Measurements from ENCODE around the gene TICRR. TPM values are rescaled to one million over a fixed set of nuclear protein-coding genes. Genes with fewer than 3 reads are reported as not detected.

TICRR gene
- total and polyA plus RNA-seq, 2 donors (not counting 1 experiment from before 2014, with no cell fraction given), result 0.05 to 0.07 TPM

DNA sequence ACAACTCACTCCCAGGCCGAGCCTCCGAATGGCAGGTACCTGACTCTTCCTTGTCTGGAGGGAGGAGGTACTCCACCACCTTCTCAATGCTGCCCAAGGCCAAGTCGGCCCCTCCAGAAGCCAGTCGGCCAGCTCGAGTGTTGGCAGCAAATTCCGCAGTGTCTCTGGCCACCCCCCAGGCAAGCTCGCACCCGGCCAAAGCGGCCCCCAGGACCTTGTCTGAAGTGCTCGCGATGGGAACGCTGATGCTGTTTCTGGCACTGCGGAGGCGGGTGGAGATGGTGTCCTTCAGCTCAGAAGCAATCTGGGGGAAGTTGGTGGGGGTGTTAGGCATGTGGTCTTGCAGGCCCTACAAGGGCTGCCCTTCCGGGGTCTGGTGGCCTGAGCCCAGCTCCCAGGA lies 94.7 kb downstream of the TICRR start:
- Histone ChIP-seq H3K27me3 (replicated peaks in 1 of 4; ENCODE audit: control extremely low read depth in 1 of 4, control insufficient read depth in 3 of 4, insufficient read depth in 4 of 4, low read length in 3 of 4) (peaks cover 0 to 18% (median 2%) of the 10 kb centered on the region in 4 experiments), H3K27ac (ENCODE audit: low read length in 2 of 2) (no peak overlapping the region), H3K4me2 (replicated peaks; ENCODE audit: low read depth, low read length, poor library complexity, severe bottlenecking) (no peak overlapping the region), H2AFZ (ENCODE audit: insufficient read depth, low read depth, low read length, poor library complexity, severe bottlenecking) (no peak overlapping the region), H3K36me3 (replicated peaks in 1 of 2; ENCODE audit: control extremely low read depth in 1 of 2, control insufficient read depth in 1 of 2, extremely low read depth in 1 of 2, insufficient read depth in 2 of 2, low read length in 1 of 2) (no peaks in the 10 kb centered on the region), H3K9me3 (ENCODE audit: control extremely low read depth in 1 of 3, control insufficient read depth in 2 of 3, insufficient read depth in 1 of 3, low read length in 2 of 3) (peaks cover 0 to 4% (median 0%) of the 10 kb centered on the region in 3 donors), H3K4me3 (ENCODE audit: control extremely low read depth in 1 of 5, extremely low read depth in 1 of 5, insufficient read depth in 1 of 5, low read depth in 2 of 5, low read length in 4 of 5) (no peak overlapping the region), H3K4me1 (ENCODE audit: control insufficient read depth in 2 of 2, insufficient read depth in 2 of 2, low read length in 2 of 2) (peaks cover 0 to 7% of the 10 kb centered on the region in 2 donors), H3K9ac (ENCODE audit: low read length) (no peak overlapping the region), H3K79me2 (ENCODE audit: control insufficient read depth, insufficient read depth, low read length) (no peaks in the 10 kb centered on the region), H4K20me1 (ENCODE audit: control insufficient read depth, insufficient read depth, low read length, poor library complexity, severe bottlenecking) (no peaks in the 10 kb centered on the region)
- 95% methylated on average over 15 of the region's 15 CpGs for WGBS (ENCODE audit: insufficient coverage)
- Mint-ChIP-seq H3K27me3 (peaks cover 11% of the 10 kb centered on the region), H3K27ac (no peak overlapping the region), H3K9me3 (ENCODE audit: insufficient read depth) (no peaks in the 10 kb centered on the region), H3K4me3 (no peak overlapping the region), H3K4me1 (peaks cover 1% of the 10 kb centered on the region)
- intact Hi-C loops (cut with micrococcal nuclease), result no loop called here
- TF ChIP-seq, protein P1, sequence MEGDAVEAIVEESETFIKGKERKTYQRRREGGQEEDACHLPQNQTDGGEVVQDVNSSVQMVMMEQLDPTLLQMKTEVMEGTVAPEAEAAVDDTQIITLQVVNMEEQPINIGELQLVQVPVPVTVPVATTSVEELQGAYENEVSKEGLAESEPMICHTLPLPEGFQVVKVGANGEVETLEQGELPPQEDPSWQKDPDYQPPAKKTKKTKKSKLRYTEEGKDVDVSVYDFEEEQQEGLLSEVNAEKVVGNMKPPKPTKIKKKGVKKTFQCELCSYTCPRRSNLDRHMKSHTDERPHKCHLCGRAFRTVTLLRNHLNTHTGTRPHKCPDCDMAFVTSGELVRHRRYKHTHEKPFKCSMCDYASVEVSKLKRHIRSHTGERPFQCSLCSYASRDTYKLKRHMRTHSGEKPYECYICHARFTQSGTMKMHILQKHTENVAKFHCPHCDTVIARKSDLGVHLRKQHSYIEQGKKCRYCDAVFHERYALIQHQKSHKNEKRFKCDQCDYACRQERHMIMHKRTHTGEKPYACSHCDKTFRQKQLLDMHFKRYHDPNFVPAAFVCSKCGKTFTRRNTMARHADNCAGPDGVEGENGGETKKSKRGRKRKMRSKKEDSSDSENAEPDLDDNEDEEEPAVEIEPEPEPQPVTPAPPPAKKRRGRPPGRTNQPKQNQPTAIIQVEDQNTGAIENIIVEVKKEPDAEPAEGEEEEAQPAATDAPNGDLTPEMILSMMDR (IDR thresholded peaks at IDR 0.05), result no peak
- no peak for TF ChIP-seq EZH2 (IDR thresholded peaks at IDR 0.05; ENCODE audit: borderline replicate concordance, insufficient read depth, low read depth, low read length, poor library complexity, severe bottlenecking)
- POLR2A ChIA-PET, result interaction anchor here (0.6 kb wide), 1 partner anchor 27 kb away, joined by 3 read pairs; no protein-coding TSS in a partner anchor
- no peak for DNase-seq
- CTCF ChIA-PET, result no interaction called here
- no peak for ATAC-seq (ENCODE audit: low read depth)

DNA sequence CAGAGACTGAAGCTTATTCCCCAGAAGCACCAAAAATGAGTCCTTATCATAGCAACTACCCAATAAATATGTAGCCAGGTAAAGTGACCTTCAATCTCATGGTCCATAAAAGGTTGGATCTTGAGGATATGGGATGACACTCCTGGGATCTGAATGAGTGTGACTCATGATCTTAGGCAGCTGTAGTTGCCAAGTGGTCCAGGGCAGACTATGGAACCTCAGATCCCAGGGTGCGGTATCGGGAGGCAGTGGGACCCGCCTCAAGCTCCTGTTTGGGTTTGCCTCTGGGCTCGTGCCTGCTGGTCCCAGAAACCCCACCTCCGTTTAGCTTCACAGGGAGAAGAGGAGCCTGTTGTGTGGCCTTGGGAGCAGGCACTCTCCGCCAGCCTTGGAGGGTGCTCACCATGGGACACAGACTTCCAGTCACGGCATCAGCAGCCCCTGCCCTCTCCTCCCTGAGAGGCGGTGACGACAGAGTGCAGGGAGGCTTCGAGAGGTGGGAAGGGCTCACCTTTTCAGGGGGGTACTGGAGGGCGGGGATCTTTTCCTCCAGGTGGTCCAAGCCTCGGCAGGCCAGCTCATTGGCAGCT lies 95.8 kb downstream of the TICRR start:
- Histone ChIP-seq H3K79me2 (ENCODE audit: control insufficient read depth, insufficient read depth, low read length) (no peaks in the 10 kb centered on the region), H3K36me3 (replicated peaks in 1 of 2; ENCODE audit: control extremely low read depth in 1 of 2, control insufficient read depth in 1 of 2, extremely low read depth in 1 of 2, insufficient read depth in 2 of 2, low read length in 1 of 2) (no peaks in the 10 kb centered on the region), H3K4me3 (ENCODE audit: control extremely low read depth in 1 of 5, extremely low read depth in 1 of 5, insufficient read depth in 1 of 5, low read depth in 2 of 5, low read length in 4 of 5) (no peak overlapping the region), H3K4me1 (ENCODE audit: control insufficient read depth in 2 of 2, insufficient read depth in 2 of 2, low read length in 2 of 2) (peaks cover 0 to under 1% of the 10 kb centered on the region in 2 donors), H2AFZ (ENCODE audit: insufficient read depth, low read depth, low read length, poor library complexity, severe bottlenecking) (no peak overlapping the region), H3K4me2 (replicated peaks; ENCODE audit: low read depth, low read length, poor library complexity, severe bottlenecking) (no peak overlapping the region), H3K9ac (ENCODE audit: low read length) (no peak overlapping the region), H3K27me3 (replicated peaks in 1 of 4; ENCODE audit: control extremely low read depth in 1 of 4, control insufficient read depth in 3 of 4, insufficient read depth in 4 of 4, low read length in 3 of 4) (peaks cover 0 to 12% (median 0%) of the 10 kb centered on the region in 4 experiments), H3K9me3 (ENCODE audit: control extremely low read depth in 1 of 3, control insufficient read depth in 2 of 3, insufficient read depth in 1 of 3, low read length in 2 of 3) (peaks cover 0 to 4% (median 0%) of the 10 kb centered on the region in 3 donors), H3K27ac (ENCODE audit: low read length in 2 of 2) (no peak overlapping the region), H4K20me1 (ENCODE audit: control insufficient read depth, insufficient read depth, low read length, poor library complexity, severe bottlenecking) (no peaks in the 10 kb centered on the region)
- intact Hi-C loops (cut with micrococcal nuclease), result no loop called here
- ChIA-PET POLR2A (no interaction called here), CTCF (no interaction called here)
- H3K4me3 Mint-ChIP-seq, result no peak overlapping the region
- peaks cover 8% of the 10 kb centered on the region for H3K27me3 Mint-ChIP-seq
- no peaks in the 10 kb centered on the region for H3K9me3 Mint-ChIP-seq (ENCODE audit: insufficient read depth)
- WGBS (ENCODE audit: insufficient coverage), result 90% methylated on average over 9 of the region's 12 CpGs
- H3K4me1 Mint-ChIP-seq, result no peaks in the 10 kb centered on the region
- TF ChIP-seq EZH2 (IDR thresholded peaks at IDR 0.05; ENCODE audit: borderline replicate concordance, insufficient read depth, low read depth, low read length, poor library complexity, severe bottlenecking), result no peak
- TF ChIP-seq, protein P1 (IDR thresholded peaks at IDR 0.05), result no peak
- H3K27ac Mint-ChIP-seq, result no peak overlapping the region
- ATAC-seq (ENCODE audit: low read depth) (no peak), DNase-seq (no peak)
